Measurements from ENCODE around the gene NDUFA1. TPM values are rescaled to one million over a fixed set of nuclear protein-coding genes. Genes with fewer than 3 reads are reported as not detected.

NDUFA1 gene
- total and polyA plus RNA-seq, 2 of the 13 experiments (the other 11 are each of a cell fraction or from before 2014, with no cell fraction given) = 150 to 167 TPM

GRCh38 chrX:119916310-119916709 lies 44.7 kb downstream of the NDUFA1 start (continued):
- TF ChIP-seq SRSF9 (IDR thresholded peaks at IDR 0.05; ENCODE audit: borderline replicate concordance, insufficient read depth, low read depth, low read length, poor library complexity, severe bottlenecking) = no peak
- no peak for TF ChIP-seq ARHGAP35 (CRISPR knock-in tag; IDR thresholded peaks at IDR 0.05; ENCODE audit: borderline replicate concordance)
- no peak for TF ChIP-seq SMAD1 (CRISPR knock-in tag; IDR thresholded peaks at IDR 0.05; ENCODE audit: borderline replicate concordance, low read depth)
- no peak for TF ChIP-seq HCFC1 (IDR thresholded peaks at IDR 0.05; ENCODE audit: low read depth, low read length)
- no peak for TF ChIP-seq ATF2 (CRISPR knock-in tag; IDR thresholded peaks at IDR 0.05)

DNA sequence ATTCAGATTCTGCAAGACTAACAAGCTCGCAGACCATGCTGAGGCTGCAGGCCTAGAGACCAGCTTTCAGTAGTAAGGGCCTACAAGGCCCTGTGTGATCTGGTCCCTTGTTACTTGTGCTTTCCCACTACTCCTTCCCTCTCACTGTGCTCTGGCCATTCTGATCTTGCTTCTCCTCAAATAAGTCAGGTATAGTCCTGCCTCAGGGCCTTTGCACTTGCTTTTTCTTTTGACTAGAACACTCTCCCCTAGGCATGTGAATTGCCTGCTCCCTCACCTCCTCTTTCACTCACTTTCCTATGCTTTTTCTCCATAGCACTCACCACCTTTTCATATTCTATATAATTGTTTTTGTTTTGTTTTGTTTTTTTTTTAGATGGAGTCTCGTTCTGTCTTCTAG lies 46.2 kb downstream of the NDUFA1 start:
- intact Hi-C loops (cut with micrococcal nuclease; ENCODE audit: unreplicated experiment) = no loop called here
- Histone ChIP-seq H3K36me3 (replicated peaks in 1 of 2; ENCODE audit: control insufficient read depth in 1 of 2, insufficient read depth in 2 of 2, low read length in 2 of 2) (no peaks in the 10 kb centered on the region), H3K4me3 (replicated peaks in 1 of 3; ENCODE audit: insufficient read depth in 1 of 3, low read depth in 2 of 3, low read length in 3 of 3) (no peak overlapping the region), H4K20me1 (ENCODE audit: insufficient read depth, low read length) (no peaks in the 10 kb centered on the region), H3K79me2 (ENCODE audit: insufficient read depth, low read length) (no peaks in the 10 kb centered on the region), H3K4me2 (ENCODE audit: low read depth, low read length) (no peak overlapping the region), H3K27me3 (ENCODE audit: control insufficient read depth in 1 of 2, insufficient read depth in 2 of 2, low read length in 2 of 2) (no peaks in the 10 kb centered on the region), H3K9ac (ENCODE audit: insufficient read depth, low read depth, low read length) (no peak overlapping the region), H3K27ac (ENCODE audit: extremely low read length, insufficient read depth, low read length) (no peak overlapping the region), H2AFZ (ENCODE audit: low read length) (no peak overlapping the region), H3K4me1 (ENCODE audit: insufficient read depth, low read length) (no peaks in the 10 kb centered on the region), H3K9me3 (ENCODE audit: low read length) (no peaks in the 10 kb centered on the region)
- DNase-seq (ENCODE audit: low spot score) (no peak), ATAC-seq (no peak), FAIRE-seq (no peak)
- in situ Hi-C loops (cut with HindIII; ENCODE audit: extremely low pct_ligation_motif_present, low pct_unique_long_range_greater_than_20kb) = no loop called here
- no TSS peak for BruUV-seq (replicated peaks)
- ChIA-PET CTCF (ENCODE audit: low intra/inter-chr PET ratio, low total read pairs) (no interaction called here), POLR2A (no interaction called here)
- WGBS (ENCODE audit: low lambda C conversion rate) = 73% methylated on average over 2 of the region's 2 CpGs
- TF ChIP-seq ZNF329 (CRISPR knock-in tag; IDR thresholded peaks at IDR 0.05; ENCODE audit: low read depth) (no peak), ZMYM2 (CRISPR knock-in tag; IDR thresholded peaks at IDR 0.05) (no peak), ZBTB14 (CRISPR knock-in tag; IDR thresholded peaks at IDR 0.05) (no peak), ZNF367 (CRISPR knock-in tag; IDR thresholded peaks at IDR 0.05; ENCODE audit: borderline replicate concordance) (no peak), ZKSCAN1 (IDR thresholded peaks at IDR 0.05; ENCODE audit: low read length) (no peak), ZZZ3 (CRISPR knock-in tag; IDR thresholded peaks at IDR 0.05; ENCODE audit: borderline replicate concordance) (no peak), ZNF383 (CRISPR knock-in tag; IDR thresholded peaks at IDR 0.05; ENCODE audit: borderline replicate concordance) (no peak), RARG (CRISPR knock-in tag; IDR thresholded peaks at IDR 0.05; ENCODE audit: low read depth) (no peak), ZNF251 (CRISPR knock-in tag; IDR thresholded peaks at IDR 0.05) (no peak), ZBTB39 (CRISPR knock-in tag; IDR thresholded peaks at IDR 0.05) (no peak), IKZF5 (CRISPR knock-in tag; IDR thresholded peaks at IDR 0.05) (no peak), KLF6 (CRISPR knock-in tag; IDR thresholded peaks at IDR 0.05) (no peak), ZNF816 (CRISPR knock-in tag; IDR thresholded peaks at IDR 0.05; ENCODE audit: borderline replicate concordance) (no peak), ZNF33B (CRISPR knock-in tag; IDR thresholded peaks at IDR 0.05) (no peak), HMG20A (CRISPR knock-in tag; IDR thresholded peaks at IDR 0.05; ENCODE audit: borderline replicate concordance) (no peak)

Data from HepG2 (cell line).